ENCODE results near the gene MYH14.

DNA sequence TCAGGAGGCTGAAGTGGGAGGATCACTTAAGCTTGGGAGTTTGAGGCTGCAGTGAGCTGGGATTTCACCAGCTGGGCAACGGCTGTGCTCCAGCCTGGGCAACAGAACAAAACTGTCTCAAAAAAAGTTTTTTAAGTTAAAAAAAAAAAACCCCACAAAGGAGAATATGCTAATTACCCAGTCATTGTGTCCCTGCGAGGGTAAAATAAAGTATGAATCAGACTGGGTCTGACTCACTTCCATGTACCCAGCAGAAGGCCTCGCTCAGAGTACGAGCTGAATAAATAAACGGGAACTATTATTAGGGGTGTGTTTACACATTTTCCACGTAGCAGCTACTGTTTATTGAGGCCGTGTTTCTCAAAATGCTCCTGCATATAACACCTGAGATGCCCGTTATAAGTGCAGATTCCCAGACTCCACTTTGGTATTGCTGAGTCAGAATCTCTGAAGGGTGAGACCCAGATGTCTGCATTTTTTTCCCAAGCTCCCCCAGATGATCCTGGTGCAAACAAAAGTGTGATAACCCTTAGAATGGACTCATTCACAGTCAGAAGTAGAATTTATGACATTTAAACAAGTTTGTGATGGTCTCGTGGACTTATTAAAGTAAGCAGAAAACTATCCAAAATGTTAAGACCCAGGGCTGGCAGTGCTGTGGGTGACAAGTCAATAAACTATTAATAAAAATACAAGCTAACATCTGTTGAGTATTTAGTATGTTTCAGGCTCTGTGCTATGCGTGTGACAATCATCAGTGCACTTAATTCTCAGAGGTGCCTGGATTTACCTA is 97.6 kb downstream of the MYH14 start:
- TF ChIP-seq, protein P1, sequence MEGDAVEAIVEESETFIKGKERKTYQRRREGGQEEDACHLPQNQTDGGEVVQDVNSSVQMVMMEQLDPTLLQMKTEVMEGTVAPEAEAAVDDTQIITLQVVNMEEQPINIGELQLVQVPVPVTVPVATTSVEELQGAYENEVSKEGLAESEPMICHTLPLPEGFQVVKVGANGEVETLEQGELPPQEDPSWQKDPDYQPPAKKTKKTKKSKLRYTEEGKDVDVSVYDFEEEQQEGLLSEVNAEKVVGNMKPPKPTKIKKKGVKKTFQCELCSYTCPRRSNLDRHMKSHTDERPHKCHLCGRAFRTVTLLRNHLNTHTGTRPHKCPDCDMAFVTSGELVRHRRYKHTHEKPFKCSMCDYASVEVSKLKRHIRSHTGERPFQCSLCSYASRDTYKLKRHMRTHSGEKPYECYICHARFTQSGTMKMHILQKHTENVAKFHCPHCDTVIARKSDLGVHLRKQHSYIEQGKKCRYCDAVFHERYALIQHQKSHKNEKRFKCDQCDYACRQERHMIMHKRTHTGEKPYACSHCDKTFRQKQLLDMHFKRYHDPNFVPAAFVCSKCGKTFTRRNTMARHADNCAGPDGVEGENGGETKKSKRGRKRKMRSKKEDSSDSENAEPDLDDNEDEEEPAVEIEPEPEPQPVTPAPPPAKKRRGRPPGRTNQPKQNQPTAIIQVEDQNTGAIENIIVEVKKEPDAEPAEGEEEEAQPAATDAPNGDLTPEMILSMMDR (IDR thresholded peaks at IDR 0.05) = no peak
- TF ChIP-seq POLR2A (IDR thresholded peaks at IDR 0.05) = no peak
